ENCODE results near the gene ADGRL2.

Gene ADGRL2

GRCh38 chr1:81899214-81899821 lies 98.6 kb downstream of the ADGRL2 start:
- ATAC-seq (no peak), DNase-seq (no peak)
- Mint-ChIP-seq H3K27ac (no peak overlapping the region), H3K4me3 (no peak overlapping the region), H3K27me3 (no peaks in the 10 kb centered on the region), H3K9me3 (no peaks in the 10 kb centered on the region), H3K4me1 (no peaks in the 10 kb centered on the region)

- Mint-ChIP-seq H3K27ac (no peak overlapping the region), H3K4me3 (no peak overlapping the region), H3K9me3 (no peaks in the 10 kb centered on the region), H3K4me1 (no peaks in the 10 kb centered on the region), H3K27me3 (no peaks in the 10 kb centered on the region)
- ATAC-seq = no peak
- no peak for DNase-seq
Observed at GRCh38 chr1:81907575-81907974, 106.8 kb downstream of the ADGRL2 start.

DNA sequence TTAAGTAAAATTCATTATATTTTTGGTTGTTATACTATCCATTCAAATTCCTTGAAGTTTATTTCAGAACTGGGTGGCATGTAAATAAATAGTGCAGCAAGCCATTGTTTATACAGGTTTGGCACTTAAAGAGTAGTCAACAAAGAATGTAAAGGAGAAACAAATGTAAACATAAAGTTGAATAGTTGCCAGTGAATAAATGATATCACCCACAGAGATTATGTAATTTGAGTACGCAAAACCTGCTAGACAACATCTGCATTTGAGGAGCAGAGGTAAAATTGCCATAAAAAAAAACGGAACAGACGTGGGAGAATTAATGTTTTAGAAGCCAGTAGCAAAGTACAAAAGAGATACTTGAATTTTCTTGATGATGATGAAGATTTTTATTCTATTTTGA lies 111.6 kb downstream of the ADGRL2 start:
- no peak overlapping the region for H3K27ac Mint-ChIP-seq
- no peaks in the 10 kb centered on the region for H3K27me3 Mint-ChIP-seq
- no peak overlapping the region for H3K4me3 Mint-ChIP-seq
- ATAC-seq (no peak), DNase-seq (no peak)
- no peaks in the 10 kb centered on the region for H3K4me1 Mint-ChIP-seq
- H3K9me3 Mint-ChIP-seq = no peaks in the 10 kb centered on the region

DNA sequence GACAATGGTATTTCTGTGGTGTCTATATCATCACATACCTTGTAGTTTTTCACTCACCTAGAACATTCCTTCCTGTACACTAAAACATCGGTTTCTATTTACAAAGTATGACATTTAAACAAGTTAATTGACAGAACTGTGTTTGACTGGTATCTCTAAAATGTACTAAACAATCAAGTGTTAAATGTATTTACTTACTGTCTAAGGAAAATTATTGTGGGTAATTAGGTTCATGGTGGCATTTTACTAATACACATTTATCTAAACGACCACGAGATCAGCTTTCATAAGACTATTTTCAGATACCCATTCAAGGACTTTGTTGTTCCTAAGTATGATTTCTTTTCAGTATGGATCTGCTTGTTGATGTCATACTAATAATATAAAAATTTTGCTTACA lies 115.2 kb downstream of the ADGRL2 start:
- no peaks in the 10 kb centered on the region for H3K4me1 Mint-ChIP-seq
- DNase-seq = no peak
- no peak for ATAC-seq

GRCh38 chr1:81920245-81920740 lies 119.6 kb downstream of the ADGRL2 start:
- H3K4me3 Mint-ChIP-seq = no peak overlapping the region
- no peak overlapping the region for H3K27ac Mint-ChIP-seq
- H3K4me1 Mint-ChIP-seq = no peaks in the 10 kb centered on the region
- DNase-seq = no peak
- H3K9me3 Mint-ChIP-seq = no peaks in the 10 kb centered on the region
- H3K27me3 Mint-ChIP-seq = no peaks in the 10 kb centered on the region
- ATAC-seq = no peak

More for the DNA sequence above, 115.2 kb downstream of the ADGRL2 start:
- Mint-ChIP-seq H3K9me3 (no peaks in the 10 kb centered on the region), H3K4me3 (no peak overlapping the region), H3K27ac (no peak overlapping the region), H3K27me3 (no peaks in the 10 kb centered on the region)

- no peaks in the 10 kb centered on the region for H3K27me3 Mint-ChIP-seq
- no peaks in the 10 kb centered on the region for H3K4me1 Mint-ChIP-seq
- no peak overlapping the region for H3K27ac Mint-ChIP-seq
- no peaks in the 10 kb centered on the region for H3K9me3 Mint-ChIP-seq
- no peak overlapping the region for H3K4me3 Mint-ChIP-seq
- no peak for ATAC-seq
- DNase-seq = no peak
Observed at GRCh38 chr1:81920886-81921285, 120.2 kb downstream of the ADGRL2 start.

DNA sequence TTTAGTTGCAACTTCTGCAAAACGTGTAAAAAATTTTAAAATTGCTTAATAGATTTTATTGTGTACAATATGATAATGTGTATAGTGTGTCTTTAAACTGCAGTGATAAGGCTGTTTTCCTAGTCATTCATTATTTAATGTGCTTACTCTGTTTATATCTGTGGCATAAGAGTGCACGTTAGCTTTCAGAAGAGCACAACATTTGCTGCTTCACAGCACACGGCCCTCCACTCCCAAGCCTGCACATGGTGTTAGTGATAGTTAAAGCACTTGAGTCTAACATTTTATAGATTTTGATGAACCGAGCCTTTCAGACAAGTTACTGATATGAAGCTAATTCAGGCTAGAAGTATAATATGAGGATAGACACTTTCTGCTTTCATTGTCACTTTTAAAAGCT lies 120.6 kb downstream of the ADGRL2 start:
- no peak overlapping the region for H3K27ac Mint-ChIP-seq
- no peaks in the 10 kb centered on the region for H3K9me3 Mint-ChIP-seq
- ATAC-seq = no peak
- H3K4me3 Mint-ChIP-seq = no peak overlapping the region
- DNase-seq = no peak
- H3K4me1 Mint-ChIP-seq = no peaks in the 10 kb centered on the region
- no peaks in the 10 kb centered on the region for H3K27me3 Mint-ChIP-seq

DNA sequence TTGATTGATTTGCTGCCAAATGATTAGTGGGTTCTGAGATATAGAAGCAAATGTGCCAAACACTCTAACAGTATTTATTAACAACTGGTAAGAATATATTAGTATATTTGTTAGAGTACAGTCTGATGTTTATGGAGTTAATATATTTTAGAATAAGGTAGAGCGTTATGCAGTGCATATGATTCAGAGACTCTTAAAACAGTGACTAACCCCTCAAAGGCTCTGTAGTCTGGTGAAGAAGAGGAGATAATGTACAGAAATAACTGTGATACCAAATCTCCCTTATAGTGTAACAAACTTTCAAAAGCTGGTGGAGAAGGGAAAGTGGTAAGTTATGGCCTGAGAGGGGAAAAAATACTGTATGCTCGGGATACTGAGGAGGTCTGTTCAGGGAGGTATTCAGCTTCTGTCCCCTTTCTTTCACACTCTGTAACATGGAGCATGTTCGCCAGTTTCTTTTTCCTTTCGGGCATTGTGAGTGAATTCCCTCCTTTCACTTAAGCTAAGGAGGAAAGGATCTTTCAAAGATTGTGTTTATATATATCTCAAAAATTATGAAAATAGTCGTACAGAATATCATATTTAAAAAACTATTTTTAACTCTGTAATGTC lies 121.2 kb downstream of the ADGRL2 start:
- H3K4me3 Mint-ChIP-seq = no peak overlapping the region
- no peak for DNase-seq
- no peaks in the 10 kb centered on the region for H3K27me3 Mint-ChIP-seq
- no peaks in the 10 kb centered on the region for H3K9me3 Mint-ChIP-seq
- no peak overlapping the region for H3K27ac Mint-ChIP-seq
- H3K4me1 Mint-ChIP-seq = no peaks in the 10 kb centered on the region
- ATAC-seq = no peak

- Mint-ChIP-seq H3K4me1 (no peaks in the 10 kb centered on the region), H3K4me3 (no peak overlapping the region), H3K9me3 (no peaks in the 10 kb centered on the region), H3K27ac (no peak overlapping the region), H3K27me3 (no peaks in the 10 kb centered on the region)
- DNase-seq (no peak), ATAC-seq (no peak)
Observed at GRCh38 chr1:81922955-81923354, 122.2 kb downstream of the ADGRL2 start.

GRCh38 chr1:81929106-81929505 lies 128.4 kb downstream of the ADGRL2 start:
- Mint-ChIP-seq H3K4me3 (no peak overlapping the region), H3K9me3 (peaks cover 0 to 7% of the 10 kb centered on the region in 2 donors), H3K27me3 (no peaks in the 10 kb centered on the region), H3K4me1 (no peaks in the 10 kb centered on the region), H3K27ac (no peak overlapping the region)
- DNase-seq (no peak), ATAC-seq (no peak)

GRCh38 chr1:81936853-81937252 lies 136.1 kb downstream of the ADGRL2 start:
- ATAC-seq (no peak), DNase-seq (no peak)
- no peak overlapping the region for H3K27ac Mint-ChIP-seq
- H3K27me3 Mint-ChIP-seq = no peaks in the 10 kb centered on the region
- no peak overlapping the region for H3K4me3 Mint-ChIP-seq
- H3K4me1 Mint-ChIP-seq = no peaks in the 10 kb centered on the region
- H3K9me3 Mint-ChIP-seq = peaks cover 0 to 4% of the 10 kb centered on the region in 2 donors

DNA sequence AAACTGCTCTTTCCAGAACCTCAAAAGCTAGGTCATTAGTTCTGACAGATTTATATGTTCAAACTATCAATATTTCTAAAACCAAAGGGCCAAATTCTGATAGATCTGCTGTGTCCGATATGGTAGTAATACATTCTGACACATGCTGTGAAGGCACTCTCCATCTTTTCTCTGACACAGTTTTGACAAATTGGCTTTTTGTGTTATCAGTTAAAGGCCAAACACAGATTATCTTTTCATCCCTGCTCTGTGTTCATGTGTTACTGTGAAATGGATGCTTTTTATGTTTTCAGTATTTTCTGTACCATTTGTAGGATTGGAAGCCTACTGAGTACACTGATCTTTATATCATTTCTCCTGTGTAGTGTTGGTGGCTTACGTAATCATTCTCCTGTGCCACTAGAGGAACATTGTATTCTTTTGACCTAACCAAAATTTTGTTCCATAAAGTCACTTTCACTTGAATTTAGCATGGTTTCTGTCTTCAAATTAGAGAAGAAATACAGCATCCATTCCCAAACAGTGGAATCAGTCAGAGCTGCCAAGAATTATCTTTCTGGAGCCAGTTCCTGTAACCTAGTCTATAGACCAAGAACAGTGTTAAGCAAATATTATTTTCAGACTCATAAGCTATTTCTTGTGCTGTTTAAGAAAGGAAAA lies 137.2 kb downstream of the ADGRL2 start:
- no peak for DNase-seq
- H3K9me3 Mint-ChIP-seq = peaks cover 0 to 4% of the 10 kb centered on the region in 2 donors
- H3K4me1 Mint-ChIP-seq = no peaks in the 10 kb centered on the region
- no peak overlapping the region for H3K4me3 Mint-ChIP-seq
- H3K27ac Mint-ChIP-seq = no peak overlapping the region
- ATAC-seq = no peak
- H3K27me3 Mint-ChIP-seq = no peaks in the 10 kb centered on the region

GRCh38 chr1:81948495-81948894 lies 147.8 kb downstream of the ADGRL2 start:
- H3K9me3 Mint-ChIP-seq = peaks cover 0 to 4% of the 10 kb centered on the region in 2 donors
- no peaks in the 10 kb centered on the region for H3K27me3 Mint-ChIP-seq
- no peak for DNase-seq

GRCh38 chr1:81949421-81949820 lies 148.7 kb downstream of the ADGRL2 start:
- no peak overlapping the region for H3K27ac Mint-ChIP-seq
- DNase-seq (no peak), ATAC-seq (no peak)

More at GRCh38 chr1:81948495-81948894, 147.8 kb downstream of the ADGRL2 start:
- Mint-ChIP-seq H3K27ac (no peak overlapping the region), H3K4me3 (no peak overlapping the region), H3K4me1 (no peaks in the 10 kb centered on the region)
- no peak for ATAC-seq

DNA sequence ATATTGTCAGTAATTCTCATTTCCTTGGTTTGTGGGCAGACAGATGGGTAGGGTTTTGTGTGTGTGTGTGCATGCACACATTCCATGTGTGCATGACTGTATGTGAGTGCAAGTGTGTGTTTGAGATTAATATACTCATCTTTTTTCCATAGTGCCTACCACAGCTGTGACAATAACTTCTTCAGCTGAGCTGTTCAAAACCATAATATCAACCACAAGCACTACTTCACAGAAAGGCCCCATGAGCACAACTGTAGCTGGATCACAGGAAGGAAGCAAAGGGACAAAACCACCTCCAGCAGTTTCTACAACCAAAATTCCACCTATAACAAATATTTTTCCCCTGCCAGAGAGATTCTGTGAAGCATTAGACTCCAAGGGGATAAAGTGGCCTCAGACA lies 149.3 kb downstream of the ADGRL2 start:
- Mint-ChIP-seq H3K9me3 (peaks cover 0 to 4% of the 10 kb centered on the region in 2 donors), H3K27me3 (no peaks in the 10 kb centered on the region), H3K4me3 (no peak overlapping the region), H3K27ac (no peak overlapping the region), H3K4me1 (no peaks in the 10 kb centered on the region)
- no peak for ATAC-seq
- DNase-seq = no peak

More at GRCh38 chr1:81949421-81949820, 148.7 kb downstream of the ADGRL2 start:
- Mint-ChIP-seq H3K4me1 (no peaks in the 10 kb centered on the region), H3K27me3 (no peaks in the 10 kb centered on the region), H3K9me3 (peaks cover 0 to 4% of the 10 kb centered on the region in 2 donors), H3K4me3 (no peak overlapping the region)

DNA sequence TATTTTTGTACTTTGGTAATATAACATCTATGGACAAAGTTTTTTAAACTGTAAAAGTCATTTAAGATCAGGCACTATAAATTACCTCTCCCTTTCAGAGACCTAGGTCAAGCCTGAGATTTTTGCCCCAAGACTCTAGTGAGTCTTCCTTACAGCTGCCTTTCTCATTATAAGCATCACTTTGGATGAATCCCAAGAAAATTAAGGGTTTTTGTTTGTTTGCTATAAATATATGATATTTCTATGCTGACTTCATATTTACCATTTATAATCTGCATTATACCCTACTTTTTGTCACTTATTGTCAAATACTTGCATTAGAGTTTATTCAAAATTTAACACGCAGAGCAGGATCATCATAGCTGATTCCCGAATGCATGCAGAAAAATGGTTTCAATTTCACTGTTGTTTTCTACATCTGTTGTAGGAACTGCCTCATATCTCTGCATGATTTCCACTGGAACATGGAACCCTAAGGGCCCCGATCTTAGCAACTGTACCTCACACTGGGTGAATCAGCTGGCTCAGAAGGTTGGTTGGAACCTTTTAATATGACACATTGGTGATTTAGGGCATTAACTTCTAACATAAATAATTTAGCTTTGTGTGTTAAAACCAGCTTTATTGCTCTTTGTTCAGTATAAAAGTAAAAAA lies 150.0 kb downstream of the ADGRL2 start:
- Mint-ChIP-seq H3K4me3 (no peak overlapping the region), H3K27ac (no peak overlapping the region), H3K9me3 (peaks cover 0 to 4% of the 10 kb centered on the region in 2 donors), H3K4me1 (no peaks in the 10 kb centered on the region), H3K27me3 (no peaks in the 10 kb centered on the region)
- no peak for DNase-seq
- ATAC-seq = no peak

Measured in stimulated activated naive CD8-positive, alpha-beta T cell treated with anti-CD3 and anti-CD28 coated beads, Interleukin-15, amount 100 ng/mL, for 72 hours (primary cell).